Posterior vena cava (tissue), 2 donors: Measurements from ENCODE around the gene GVQW3. TPM values are rescaled to one million over a fixed set of nuclear protein-coding genes. Genes with fewer than 3 reads are reported as not detected.
"Not testable (repeated sequence)": the region's sequence is repeated elsewhere in the genome, so short reads cannot be mapped to it uniquely, and the experiment has no call there.

ENCODE experiments used
- DNase-seq: peaks from one replicate; pipeline ENCODE4 v3.0.0-alpha.2; 2020; ENCODE audit warnings: low spot score
- intact Hi-C, 2 donors: fragments of 100-400 bp; cut with DNase I; formaldehyde crosslinking; loops; one replicate each; pipeline versions ENCODE4 v1.14.1 to v1.14.2; 2022 to 2023
- total RNA-seq, 2 donors: library from RNA; stranded (reverse); fragmentation: NEBNext Ultra II Directional; extraction: Animal tissue kit (Norgen Biotek cat#: 25700); gene quantifications; one replicate each; pipeline ENCODE4 v1.2.1, GENCODE V29; 2021
- donor health status: DM: yes; HTN: yes; CAD: no.
- donor health status: DM: yes; HTN: yes; CAD: no.

Gene GVQW3
- total RNA-seq, 2 donors from 2014 or later: 1.2 to 1.9 TPM

- intact Hi-C loops: loop anchor here in 1 of 2 donors (10.0 kb wide), 1 partner anchor 54 kb away; no protein-coding TSS in a partner anchor
- peak; percentile 81 for DNase-seq
Measured at GRCh38 chr11:76380159-76380976, 755 bp upstream of the GVQW3 start.

- no peak for DNase-seq
- intact Hi-C loops: loop anchor here in 1 of 2 donors (10.0 kb wide), 1 partner anchor 53 kb away; no protein-coding TSS in a partner anchor
Measured at GRCh38 chr11:76382209-76382608, 1.1 kb downstream of the GVQW3 start.

- intact Hi-C loops: loop anchor here in 1 of 2 donors (10.0 kb wide), 1 partner anchor 49 kb away; no protein-coding TSS in a partner anchor
- DNase-seq: no peak
Measured at GRCh38 chr11:76385903-76386302, 4.8 kb downstream of the GVQW3 start.

GRCh38 chr11:76388408-76388807 is 7.3 kb downstream of the GVQW3 start:
- intact Hi-C loops: loop anchor here in 1 of 2 donors (10.0 kb wide), 1 partner anchor 46 kb away; no protein-coding TSS in a partner anchor
- DNase-seq: no peak

DNA sequence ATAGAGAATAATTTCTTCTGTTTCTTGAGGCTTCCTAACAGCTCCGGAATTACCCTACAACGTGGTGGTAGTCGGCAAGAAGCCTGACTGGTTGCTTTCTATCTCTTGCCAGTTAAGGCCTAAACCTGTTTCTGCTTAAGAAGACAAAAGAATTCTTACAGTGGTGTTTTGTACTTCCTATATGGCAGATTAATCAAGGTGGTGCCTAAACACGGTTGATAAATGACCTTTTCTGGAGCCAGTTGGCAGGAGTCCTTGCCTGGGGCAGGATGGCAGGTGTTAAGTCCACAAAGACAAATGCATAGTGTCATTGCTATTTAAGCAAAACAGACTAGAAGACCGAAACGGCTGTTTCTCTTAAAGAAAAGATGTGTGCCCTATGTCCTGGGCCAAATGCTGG is 9.9 kb downstream of the GVQW3 start:
- intact Hi-C loops: no loop called here
- DNase-seq: no peak

- no peak for DNase-seq
- intact Hi-C loops: no loop called here
Measured at GRCh38 chr11:76391811-76392475, 10.8 kb downstream of the GVQW3 start.

DNA sequence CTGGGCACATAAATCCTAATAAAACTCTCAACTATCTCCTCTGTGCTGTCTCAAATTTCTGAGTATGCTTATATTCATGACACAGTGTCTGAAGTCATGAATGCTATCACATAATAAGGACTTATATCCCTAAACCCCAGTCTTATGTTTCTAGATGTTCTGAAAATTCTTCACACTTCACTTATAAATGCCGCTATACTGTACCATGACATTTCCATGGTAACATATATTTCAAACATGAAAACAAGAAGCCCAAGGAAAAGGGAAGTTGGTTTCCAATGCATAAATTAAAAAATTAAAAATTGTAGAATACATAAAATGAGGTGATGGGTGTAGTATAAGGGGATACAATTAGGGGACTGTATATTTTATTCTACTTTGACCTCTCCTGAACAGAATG is 11.7 kb downstream of the GVQW3 start:
- DNase-seq: no peak
- intact Hi-C loops: no loop called here

- intact Hi-C loops: no loop called here
- no peak for DNase-seq
Measured at GRCh38 chr11:76394411-76394810, 13.3 kb downstream of the GVQW3 start.

DNA sequence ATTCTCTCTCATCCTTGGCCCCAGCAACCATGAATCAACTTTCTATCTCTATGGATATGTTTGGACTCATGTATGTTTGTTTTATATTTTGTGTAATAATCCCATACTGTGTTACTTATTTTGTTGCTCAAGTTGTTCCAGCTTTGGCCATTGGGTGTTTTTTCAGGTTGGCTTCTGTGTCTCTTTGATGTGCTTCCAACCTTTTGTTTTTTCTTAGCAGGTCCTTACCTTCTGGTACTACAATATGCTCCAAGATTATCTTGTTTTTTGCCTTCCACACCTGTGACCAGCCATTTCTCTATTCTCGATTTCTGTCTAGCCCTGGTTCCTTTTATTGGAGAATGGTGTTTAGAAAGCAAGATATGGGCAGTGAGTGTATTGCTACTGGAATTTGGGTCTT is 14.2 kb downstream of the GVQW3 start:
- intact Hi-C loops: no loop called here
- no peak for DNase-seq

GRCh38 chr11:76397383-76397782 is 16.3 kb downstream of the GVQW3 start:
- intact Hi-C loops: no loop called here
- no peak for DNase-seq

DNA sequence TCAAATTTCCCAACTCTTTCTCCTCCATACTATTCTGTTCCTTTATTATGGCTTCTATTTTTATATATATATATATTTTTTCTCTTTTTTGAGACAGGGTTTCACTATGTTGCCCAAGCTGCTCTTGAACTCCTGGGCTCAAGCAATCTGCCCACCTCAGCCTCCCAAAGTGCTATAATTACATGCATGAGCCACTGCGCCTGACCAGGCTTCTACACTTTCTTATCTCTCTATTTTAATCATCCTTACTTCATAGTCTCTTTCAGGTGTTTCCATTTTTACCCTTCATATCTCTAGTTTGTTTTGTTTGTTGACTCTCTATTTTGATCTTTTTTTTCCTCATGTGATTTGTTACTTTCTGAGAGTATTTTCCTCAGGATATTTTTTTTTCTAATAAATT is 19.8 kb downstream of the GVQW3 start:
- no peak for DNase-seq
- intact Hi-C loops: no loop called here

DNA sequence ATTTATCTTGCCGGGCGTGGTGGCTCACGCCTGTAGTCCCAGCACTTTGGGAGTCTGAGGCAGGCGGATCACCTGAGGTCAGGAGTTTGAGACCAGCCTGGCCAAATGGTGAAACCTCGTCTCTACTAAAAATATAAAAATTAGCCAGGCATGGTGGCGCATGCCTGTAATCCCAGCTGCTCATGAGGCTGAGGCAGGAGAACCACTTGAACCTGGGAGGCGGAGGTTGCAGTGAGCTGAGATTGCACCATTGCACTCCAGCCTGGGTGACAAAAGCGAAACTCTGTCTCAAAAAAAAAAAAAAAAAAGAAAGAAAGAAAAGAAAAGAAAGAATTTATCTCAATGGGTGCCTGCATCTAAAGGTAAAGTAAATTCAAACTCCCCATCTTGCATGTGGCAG is 20.4 kb downstream of the GVQW3 start:
- intact Hi-C loops, DNase-seq: not testable (repeated sequence)

- intact Hi-C loops: no loop called here
Measured at GRCh38 chr11:76406359-76406758, 25.2 kb downstream of the GVQW3 start.

GRCh38 chr11:76408171-76408965 is 27.2 kb downstream of the GVQW3 start:
- DNase-seq: no peak
- intact Hi-C loops: no loop called here

More at GRCh38 chr11:76406359-76406758, 25.2 kb downstream of the GVQW3 start:
- DNase-seq: no peak

DNA sequence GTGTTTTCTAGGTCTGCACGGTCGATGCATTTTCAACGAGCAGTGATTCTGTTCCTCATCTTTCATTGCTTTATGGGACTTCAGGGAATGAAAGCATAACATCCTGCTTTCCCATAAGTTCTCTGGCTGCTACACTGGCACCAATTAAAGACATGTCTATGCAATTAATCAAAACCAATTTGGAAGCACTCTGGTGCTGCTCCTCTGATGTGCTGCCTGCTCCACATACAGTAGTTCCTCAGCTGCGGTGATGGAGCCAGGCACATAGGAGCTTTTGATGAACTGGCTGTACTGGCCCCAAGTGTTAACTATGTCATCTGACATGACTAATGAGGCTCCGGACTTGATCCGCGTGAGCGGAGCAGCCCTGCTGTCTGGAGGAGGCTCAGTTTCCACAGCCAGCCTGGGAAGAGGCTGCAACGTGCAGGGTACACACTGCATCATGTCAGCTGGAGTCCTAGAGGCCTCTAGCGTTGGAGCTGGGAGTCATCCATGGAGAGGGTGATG is 29.8 kb downstream of the GVQW3 start:
- DNase-seq: peak; percentile 83

DNA sequence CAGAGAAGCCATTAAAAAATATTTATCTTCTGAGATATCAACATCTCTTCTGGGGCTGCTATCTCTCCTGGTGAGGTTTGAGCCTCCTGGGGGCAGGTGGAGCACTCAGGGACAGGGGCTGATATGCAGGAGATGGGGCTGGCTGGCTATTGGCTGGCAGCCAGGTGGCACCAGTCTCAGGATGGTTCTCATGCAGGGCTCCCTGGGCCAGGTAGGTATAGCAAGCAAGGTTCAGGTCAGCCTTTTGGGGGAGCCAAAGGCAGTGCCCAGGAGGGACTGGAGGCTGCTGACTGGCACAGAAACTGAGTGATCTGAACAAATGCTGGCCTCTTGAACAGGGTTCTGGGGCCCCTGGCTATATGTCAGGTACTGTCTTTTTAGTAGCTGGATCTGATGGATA is 34.0 kb downstream of the GVQW3 start:
- intact Hi-C loops: loop anchor here in 1 of 2 donors (5.0 kb wide), 1 partner anchor 472 kb away; no protein-coding TSS in a partner anchor
- no peak for DNase-seq

More for the DNA sequence above, 29.8 kb downstream of the GVQW3 start:
- intact Hi-C loops: no loop called here

DNA sequence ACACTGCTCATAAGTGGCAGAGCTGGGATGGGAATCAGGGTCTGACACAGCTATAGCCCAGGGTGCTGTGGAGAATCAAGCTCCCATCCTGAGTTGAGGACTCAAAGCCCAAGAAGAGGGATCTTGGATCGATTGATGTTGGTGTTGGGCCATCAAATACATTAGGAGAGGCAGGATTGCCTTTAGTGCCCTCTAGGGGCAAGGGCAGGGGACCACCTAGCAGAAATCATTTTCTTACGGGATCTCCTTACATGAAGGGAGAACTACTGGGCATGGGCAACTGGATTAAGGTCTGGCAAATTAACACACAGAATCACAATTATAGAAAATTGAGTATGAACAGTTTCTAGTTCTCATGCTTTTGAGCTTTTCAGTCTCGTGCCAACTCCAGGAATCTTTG is 38.8 kb downstream of the GVQW3 start:
- intact Hi-C loops: loop anchor here in 1 of 2 donors (5.0 kb wide), 1 partner anchor 467 kb away; no protein-coding TSS in a partner anchor
- DNase-seq: no peak

DNA sequence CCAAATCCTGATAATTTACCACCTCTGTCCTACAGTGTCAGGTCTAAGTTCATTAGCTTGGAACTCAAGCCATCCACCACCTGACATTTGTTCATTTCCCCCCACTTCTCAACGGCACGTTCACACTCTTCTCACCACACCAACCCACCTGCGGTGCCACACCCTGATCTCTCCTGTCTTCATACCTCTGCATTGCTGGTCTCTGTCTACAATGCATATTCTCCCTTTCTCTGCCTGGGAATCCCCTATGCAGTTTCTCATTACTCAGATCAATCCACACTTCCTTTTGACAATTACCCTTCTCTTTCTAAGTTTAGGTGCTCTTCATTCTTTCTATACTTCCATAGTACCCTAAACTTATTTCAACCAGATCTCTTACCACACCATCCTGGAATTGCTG is 43.3 kb downstream of the GVQW3 start:
- intact Hi-C loops: no loop called here
- no peak for DNase-seq

- DNase-seq: no peak
- intact Hi-C loops: no loop called here
Measured at GRCh38 chr11:76424891-76425290, 43.8 kb downstream of the GVQW3 start.
